Activated CD4-positive, alpha-beta memory T cell treated with anti-CD3 and anti-CD28 coated beads, Interleukin-2, amount 10 ng/mL, durations not matched to agents 7 days and 5 days (primary cell): Measurements from ENCODE around the gene FCGR3A. TPM values are rescaled to one million over a fixed set of nuclear protein-coding genes. Genes with fewer than 3 reads are reported as not detected.
A peak's percentile ranks its signal among the peaks of the same experiment; 100 is the strongest.
"Not testable (repeated sequence)": the region's sequence is repeated elsewhere in the genome, so short reads cannot be mapped to it uniquely, and the experiment has no call there.

Experiments used
- CTCF ChIA-PET: fragments of 350-600 bp; sonication (Branson Sonifier 250); formaldehyde crosslinking; loops from one replicate; lab custom pipeline; 2021; ENCODE audit warnings: antibody characterized with exemption, inconsistent platforms; lab: Charles Lee
- POLR2A ChIA-PET: fragments of 350-600 bp; sonication (Branson Sonifier 250); formaldehyde crosslinking; loops from one replicate; lab custom pipeline; 2021; ENCODE audit warnings: antibody characterized with exemption; lab: Charles Lee
- DNase-seq: peaks from one replicate; pipeline ENCODE4 v3.0.0-alpha.2; 2020
- H3K27ac Mint-ChIP-seq: one replicate; pipeline ENCODE4 v1.8.0; 2021; ENCODE audit warnings: mild to moderate bottlenecking, mixed read lengths
- H3K27me3 Mint-ChIP-seq: one replicate; pipeline ENCODE4 v1.8.0; 2021; ENCODE audit warnings: mixed read lengths
- H3K36me3 Mint-ChIP-seq: one replicate; pipeline ENCODE4 v1.8.0; 2021; ENCODE audit warnings: low read depth, mixed read lengths
- H3K4me1 Mint-ChIP-seq: one replicate; pipeline ENCODE4 v1.8.0; 2021; ENCODE audit warnings: mixed read lengths
- H3K4me3 Mint-ChIP-seq: one replicate; pipeline ENCODE4 v1.8.0; 2021; ENCODE audit warnings: mild to moderate bottlenecking, mixed read lengths
- H3K9me3 Mint-ChIP-seq: one replicate; pipeline ENCODE4 v1.8.0; 2021; ENCODE audit warnings: mixed read lengths
- total RNA-seq, 2 experiments: library from RNA; stranded (reverse); gene quantifications; one replicate each; pipeline ENCODE4 v1.2.3, GENCODE V29; 2021

Gene FCGR3A
- total RNA-seq, 2 experiments from 2014 or later = 0.18 to 0.53 TPM

DNA sequence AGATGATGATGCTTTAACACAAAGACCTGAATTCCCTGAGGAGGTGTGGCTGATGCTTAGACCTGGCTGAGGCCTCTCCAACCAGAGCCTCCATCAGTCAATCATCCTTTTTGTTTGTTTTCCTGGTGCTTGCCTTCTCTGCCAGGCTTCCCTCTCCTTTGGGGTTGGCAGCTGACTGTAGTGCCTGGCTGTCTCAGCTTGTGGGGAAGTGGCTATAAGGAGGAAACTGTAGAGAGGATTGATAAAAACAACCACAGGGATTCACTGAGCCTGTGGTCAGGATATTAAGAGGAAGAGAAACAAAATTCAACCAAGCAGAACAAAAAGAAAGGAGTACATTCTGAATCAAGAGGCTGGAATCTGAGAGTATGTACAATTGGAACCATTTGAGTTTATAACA, 27.1 kb upstream of the FCGR3A start:
- H3K27ac Mint-ChIP-seq, H3K4me1 Mint-ChIP-seq, H3K4me3 Mint-ChIP-seq, CTCF ChIA-PET, DNase-seq, H3K27me3 Mint-ChIP-seq, H3K9me3 Mint-ChIP-seq, POLR2A ChIA-PET, H3K36me3 Mint-ChIP-seq: not testable (repeated sequence)

DNA sequence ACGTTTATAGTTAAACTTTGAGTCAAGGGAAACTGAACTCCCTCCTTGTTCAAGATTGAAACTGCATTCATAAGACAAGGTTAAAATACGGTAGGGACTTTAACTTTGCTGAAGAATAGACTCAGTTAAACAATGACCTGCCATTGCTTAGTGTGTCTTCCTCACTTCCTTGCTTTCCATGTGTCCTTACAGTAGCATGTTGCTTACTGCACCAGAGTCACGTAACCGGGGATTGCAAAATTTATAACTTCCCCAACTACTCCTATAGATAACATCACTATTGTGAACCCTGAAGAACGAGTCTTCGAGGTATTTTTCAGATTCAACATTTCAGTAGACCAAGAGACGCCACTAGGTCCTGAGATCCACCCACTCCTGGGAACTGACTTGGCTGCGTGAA, 22.1 kb upstream of the FCGR3A start:
- H3K4me3 Mint-ChIP-seq, CTCF ChIA-PET, H3K27ac Mint-ChIP-seq, H3K36me3 Mint-ChIP-seq, H3K9me3 Mint-ChIP-seq, POLR2A ChIA-PET, H3K4me1 Mint-ChIP-seq, DNase-seq: not testable (repeated sequence)
- H3K27me3 Mint-ChIP-seq = peaks cover 12% of the 10 kb centered on the region

DNA sequence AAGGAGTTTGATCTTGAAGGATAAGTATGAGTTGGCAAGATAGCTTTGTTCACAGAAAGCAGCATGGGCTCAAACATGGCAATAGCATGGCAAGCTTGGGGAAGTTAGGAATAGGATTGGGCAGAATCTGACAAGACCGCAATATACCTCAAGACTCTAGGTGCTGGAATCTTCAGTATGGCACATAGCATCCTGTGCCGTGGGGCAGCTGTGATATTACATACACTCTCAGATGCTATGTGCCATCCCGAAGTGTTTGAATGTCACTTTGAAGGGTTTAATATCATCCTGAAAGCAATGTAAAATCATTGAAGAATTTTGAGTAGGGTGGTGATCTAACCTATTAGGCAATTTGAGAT, 17.0 kb upstream of the FCGR3A start:
- H3K4me1 Mint-ChIP-seq, H3K36me3 Mint-ChIP-seq, H3K4me3 Mint-ChIP-seq, POLR2A ChIA-PET, H3K27ac Mint-ChIP-seq, DNase-seq, H3K9me3 Mint-ChIP-seq: not testable (repeated sequence)
- CTCF ChIA-PET = interaction anchor here (1.9 kb wide), 1 partner anchor 173 kb away, joined by 7 read pairs; no protein-coding TSS in a partner anchor
- peaks cover 20% of the 10 kb centered on the region for H3K27me3 Mint-ChIP-seq

DNA sequence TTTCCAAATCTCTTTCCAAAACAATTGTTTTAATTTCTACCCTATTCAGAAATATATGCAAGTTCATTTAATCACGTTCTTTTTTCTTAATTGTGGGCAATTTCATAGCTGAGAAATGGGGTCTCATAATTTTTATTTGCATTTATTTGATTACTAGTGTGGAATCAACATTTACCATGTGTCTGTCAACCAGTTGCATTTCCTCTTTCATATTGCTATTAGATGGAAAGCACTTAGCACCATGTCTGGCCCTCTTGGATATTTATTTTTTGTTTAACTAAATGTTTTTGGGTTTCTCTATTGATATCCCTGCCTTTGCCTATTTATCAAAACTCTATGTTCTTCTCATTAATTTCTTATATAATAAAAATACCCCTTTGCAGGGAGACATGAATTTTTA, 13.9 kb upstream of the FCGR3A start:
- H3K27ac Mint-ChIP-seq, H3K9me3 Mint-ChIP-seq, CTCF ChIA-PET, DNase-seq, POLR2A ChIA-PET, H3K36me3 Mint-ChIP-seq, H3K4me3 Mint-ChIP-seq: not testable (repeated sequence)
- Mint-ChIP-seq H3K27me3 (peaks cover 10% of the 10 kb centered on the region), H3K4me1 (peaks cover 18% of the 10 kb centered on the region)

DNA sequence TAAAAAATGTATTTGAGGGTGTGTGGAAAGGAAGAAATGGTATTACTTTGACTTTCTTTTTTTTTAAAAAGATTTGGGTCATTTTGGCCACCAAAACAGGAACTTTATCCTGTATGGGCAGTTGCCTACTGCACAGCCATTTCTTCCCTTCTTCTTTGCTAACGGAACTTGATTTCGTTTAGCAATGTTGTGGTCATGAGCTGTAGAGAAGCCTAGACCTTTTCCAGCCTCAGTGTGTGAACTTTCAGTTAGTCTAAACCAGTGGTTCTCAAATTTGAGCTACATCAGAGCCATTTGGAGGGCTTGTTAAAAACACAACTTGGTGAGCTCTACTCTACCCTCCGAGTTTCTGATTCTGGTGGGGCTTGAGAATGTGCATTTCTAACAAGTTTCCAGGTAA, 12.8 kb upstream of the FCGR3A start:
- H3K4me3 Mint-ChIP-seq, H3K9me3 Mint-ChIP-seq, CTCF ChIA-PET, H3K36me3 Mint-ChIP-seq, POLR2A ChIA-PET, DNase-seq, H3K27ac Mint-ChIP-seq: not testable (repeated sequence)
- Mint-ChIP-seq H3K4me1 (peaks cover 18% of the 10 kb centered on the region), H3K27me3 (peaks cover 10% of the 10 kb centered on the region)

DNA sequence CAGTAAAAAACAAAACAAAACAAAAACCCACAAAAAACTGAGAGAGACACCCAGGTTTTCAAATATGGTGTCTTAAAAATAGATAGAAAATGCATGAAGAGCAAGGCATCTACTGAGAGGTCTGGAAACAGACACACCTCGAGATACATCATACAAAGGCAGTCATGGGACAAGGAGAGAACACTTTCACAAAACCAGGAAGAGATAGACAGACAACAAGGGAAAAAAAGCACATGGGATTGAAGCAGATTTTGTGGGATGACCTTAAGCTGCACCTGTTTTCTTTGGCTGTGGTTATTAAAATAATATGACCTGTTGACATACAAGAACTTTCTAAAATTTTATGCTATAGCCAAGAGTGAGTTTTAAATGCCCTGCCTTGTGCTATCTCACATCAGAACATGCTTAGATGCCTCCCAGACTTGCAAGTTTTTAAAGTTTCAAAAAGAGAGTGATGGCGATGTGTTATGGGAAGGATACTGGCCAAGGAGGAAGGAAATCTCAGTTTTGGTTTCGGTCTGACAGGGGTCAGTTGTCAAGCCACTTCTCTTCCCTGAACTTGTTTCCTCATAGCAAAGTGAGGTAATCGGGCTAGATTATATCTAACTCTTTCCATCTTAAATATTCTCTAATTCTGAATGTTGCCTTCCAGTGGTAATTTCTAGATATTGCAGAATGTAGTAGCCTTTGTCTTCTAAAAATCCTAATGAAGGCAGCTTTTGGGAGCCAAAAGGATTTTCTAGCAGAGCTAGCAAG, 11.5 kb upstream of the FCGR3A start:
- CTCF ChIA-PET = not testable (repeated sequence)

DNA sequence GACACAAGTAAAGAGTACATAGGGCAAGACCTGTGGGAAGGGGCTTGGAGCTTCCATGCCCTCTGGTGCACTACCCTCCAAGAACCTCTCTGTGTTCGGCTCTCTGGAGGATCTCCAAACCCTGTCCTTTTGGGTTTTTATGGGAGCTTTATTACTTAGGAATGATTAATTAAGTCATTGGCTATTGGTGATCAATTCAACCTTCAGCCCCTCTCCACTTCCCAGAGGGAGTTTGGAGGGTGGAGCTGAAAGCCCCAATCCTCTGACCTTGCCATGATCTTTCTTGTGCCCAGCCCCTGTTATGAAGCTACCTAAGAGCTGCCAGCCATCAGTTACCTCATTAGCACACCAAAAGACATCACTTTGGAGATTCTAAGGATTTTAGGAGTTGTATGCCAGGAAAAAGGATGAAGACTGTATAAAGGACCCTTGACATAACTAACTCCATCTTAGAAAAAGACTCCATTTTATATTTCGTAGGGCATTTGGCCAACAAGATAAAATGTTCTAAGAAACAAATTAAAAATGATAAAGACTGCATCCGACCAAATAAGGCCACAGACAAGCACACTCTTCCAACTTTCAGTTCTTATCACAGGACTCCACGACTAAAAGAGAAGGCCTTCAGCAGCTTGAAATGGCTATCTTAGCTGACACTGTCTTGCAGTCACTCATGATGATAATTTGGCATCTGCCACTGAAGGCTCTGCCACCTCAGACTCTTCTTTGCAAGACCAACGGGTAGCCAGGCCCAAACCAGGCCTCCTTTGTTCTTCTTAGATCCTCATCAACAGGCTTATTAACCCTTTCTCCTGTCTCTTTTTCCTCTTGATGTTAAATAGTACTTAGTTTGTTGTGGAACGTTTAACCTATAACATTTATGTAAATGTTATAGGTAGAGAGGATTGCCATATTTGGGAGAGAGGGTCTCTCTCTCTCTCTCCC, 8.2 kb upstream of the FCGR3A start:
- CTCF ChIA-PET, H3K27me3 Mint-ChIP-seq, POLR2A ChIA-PET, H3K4me3 Mint-ChIP-seq, DNase-seq, H3K36me3 Mint-ChIP-seq, H3K27ac Mint-ChIP-seq, H3K9me3 Mint-ChIP-seq: not testable (repeated sequence)
- peaks cover 33% of the 10 kb centered on the region for H3K4me1 Mint-ChIP-seq

More for the DNA sequence above, 11.5 kb upstream of the FCGR3A start:
- Mint-ChIP-seq H3K4me1 (peaks cover 15% of the 10 kb centered on the region), H3K4me3 (peak overlapping the region; percentile 43), H3K27ac (peak overlapping the region; percentile 67)
- H3K9me3 Mint-ChIP-seq, H3K27me3 Mint-ChIP-seq, H3K36me3 Mint-ChIP-seq, POLR2A ChIA-PET, DNase-seq: not testable (repeated sequence)

DNA sequence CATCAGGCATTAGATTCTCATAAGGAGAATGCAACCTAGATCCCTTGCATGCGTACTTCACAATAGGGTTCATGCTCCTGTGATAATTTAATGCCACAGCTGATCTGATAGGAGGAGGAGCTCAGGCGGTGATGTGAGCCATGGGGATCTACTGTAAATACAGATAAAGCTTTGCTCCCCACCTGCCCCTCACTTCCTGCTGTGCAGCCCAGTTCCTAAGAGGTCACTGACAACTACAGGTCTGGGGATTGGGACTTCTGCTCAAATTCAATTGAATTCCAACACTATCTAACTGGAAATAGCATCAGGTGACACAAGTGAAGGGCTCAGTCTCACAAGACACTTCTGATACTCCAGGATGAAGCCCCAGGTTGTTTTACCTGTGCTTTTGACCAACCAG, 7.4 kb upstream of the FCGR3A start:
- H3K36me3 Mint-ChIP-seq, POLR2A ChIA-PET, H3K4me3 Mint-ChIP-seq, DNase-seq, H3K9me3 Mint-ChIP-seq, H3K27ac Mint-ChIP-seq, CTCF ChIA-PET, H3K27me3 Mint-ChIP-seq: not testable (repeated sequence)
- peaks cover 31% of the 10 kb centered on the region for H3K4me1 Mint-ChIP-seq

DNA sequence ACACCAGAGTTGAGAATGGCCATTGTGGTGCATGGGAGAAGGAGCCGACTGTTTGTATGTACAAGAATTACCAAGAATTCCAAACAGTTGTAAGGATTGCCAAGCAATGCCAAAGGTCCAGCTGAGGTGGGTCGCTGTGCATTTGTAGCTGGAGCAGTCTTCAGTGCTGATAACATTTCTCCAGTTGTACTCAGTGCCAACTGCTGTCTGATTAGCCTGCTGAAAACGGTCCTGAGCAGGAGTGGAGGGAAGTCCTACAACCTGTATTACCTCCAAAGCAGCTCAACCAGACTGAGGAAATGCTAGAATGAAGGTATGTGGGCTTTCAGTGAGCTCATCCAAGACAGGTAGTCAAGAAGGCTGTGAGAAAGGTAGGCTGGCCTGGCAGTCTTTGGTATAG, 6.5 kb upstream of the FCGR3A start:
- Mint-ChIP-seq H3K27ac (peak overlapping the region; percentile 65), H3K36me3 (peaks cover 11% of the 10 kb centered on the region), H3K4me1 (peaks cover 28% of the 10 kb centered on the region)
- H3K27me3 Mint-ChIP-seq, H3K9me3 Mint-ChIP-seq, DNase-seq, H3K4me3 Mint-ChIP-seq: not testable (repeated sequence)
- ChIA-PET POLR2A (interaction anchor here (1.1 kb wide), 1 partner anchor 17 kb away, joined by 3 read pairs; no protein-coding TSS in a partner anchor), CTCF (interaction anchor here (0.6 kb wide), 1 partner anchor 133 kb away, joined by 3 read pairs; no protein-coding TSS in a partner anchor)

DNA sequence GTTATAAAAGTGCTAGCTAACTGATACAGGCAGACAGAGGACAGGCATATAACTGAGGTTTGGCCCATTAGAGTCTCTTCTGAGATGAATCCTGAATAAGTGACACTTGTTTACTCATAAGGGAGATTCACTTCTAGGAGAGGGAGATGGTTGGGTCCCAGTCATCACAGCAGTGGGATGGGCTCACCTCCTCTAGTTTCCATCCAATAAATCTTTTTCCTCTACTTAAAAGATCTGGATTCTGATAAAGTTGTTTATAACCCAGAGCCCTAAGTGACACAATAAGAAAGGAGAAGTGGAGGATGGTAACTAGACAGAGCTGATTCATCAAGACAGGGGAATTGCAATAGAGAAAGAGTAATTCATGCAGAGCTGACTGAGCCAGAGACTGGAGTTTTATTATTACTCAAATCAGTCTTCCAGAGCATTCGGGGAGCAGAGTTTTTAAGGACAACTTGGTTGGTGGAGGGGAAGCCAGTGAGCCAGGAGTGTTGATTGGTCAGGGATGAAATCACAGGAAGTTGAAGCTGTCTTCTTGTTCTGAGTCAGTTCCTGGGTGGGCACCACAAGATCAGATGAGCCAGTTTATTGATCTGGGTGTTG, 5.3 kb upstream of the FCGR3A start:
- peak; percentile 41 for DNase-seq
- H3K27me3 Mint-ChIP-seq, H3K9me3 Mint-ChIP-seq, CTCF ChIA-PET: not testable (repeated sequence)
- H3K4me1 Mint-ChIP-seq = peaks cover 26% of the 10 kb centered on the region
- H3K36me3 Mint-ChIP-seq = peaks cover 14% of the 10 kb centered on the region
- POLR2A ChIA-PET = interaction anchor here (0.7 kb wide), 1 partner anchor 1357 kb away, joined by 3 read pairs; no protein-coding TSS in a partner anchor
- H3K27ac Mint-ChIP-seq = peak overlapping the region; percentile 84
- H3K4me3 Mint-ChIP-seq = peak overlapping the region; percentile 23

DNA sequence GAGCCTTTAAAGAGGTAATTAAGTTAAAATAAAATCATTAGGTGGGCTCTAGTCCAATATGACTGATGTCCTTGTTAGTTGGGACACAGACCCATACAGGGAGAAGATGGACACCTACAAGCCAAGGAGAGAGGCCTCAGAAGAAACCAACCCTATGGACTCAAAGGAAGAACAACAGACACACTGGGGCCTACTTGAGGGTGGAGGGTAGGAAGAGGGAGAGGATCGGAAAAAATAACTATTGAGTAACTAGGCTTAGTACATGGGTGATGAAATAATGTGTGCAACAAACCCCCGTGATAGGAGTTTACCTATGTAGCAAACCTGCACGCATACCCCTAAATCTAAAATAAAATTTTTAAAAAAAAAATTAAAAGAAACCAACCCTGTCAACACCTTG, 4.7 kb upstream of the FCGR3A start:
- DNase-seq, H3K9me3 Mint-ChIP-seq, CTCF ChIA-PET, H3K27me3 Mint-ChIP-seq, H3K4me3 Mint-ChIP-seq: not testable (repeated sequence)
- POLR2A ChIA-PET = interaction anchor here (0.7 kb wide), 1 partner anchor 1357 kb away, joined by 3 read pairs; no protein-coding TSS in a partner anchor
- peaks cover 14% of the 10 kb centered on the region for H3K36me3 Mint-ChIP-seq
- H3K27ac Mint-ChIP-seq = peak overlapping the region; percentile 84
- peaks cover 32% of the 10 kb centered on the region for H3K4me1 Mint-ChIP-seq

DNA sequence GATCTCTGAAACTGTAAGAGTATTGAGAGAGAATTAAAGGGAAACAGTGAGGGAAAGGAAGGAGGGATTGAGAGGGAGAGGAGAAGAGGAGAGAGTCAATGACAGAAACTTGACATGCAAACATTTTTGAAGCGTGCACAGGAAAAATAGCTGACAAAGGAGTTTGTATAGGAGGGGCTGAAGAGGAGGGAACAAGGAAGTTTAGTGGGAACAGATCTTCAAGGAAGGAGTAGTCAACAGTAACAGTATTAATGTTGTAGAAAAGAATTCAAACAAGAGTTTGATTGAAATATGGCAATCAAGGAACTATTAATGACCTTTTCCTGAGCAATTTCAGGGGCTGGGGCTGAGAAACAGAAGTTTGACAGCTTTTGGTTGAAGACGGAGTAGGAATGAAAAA, 4.0 kb upstream of the FCGR3A start:
- H3K4me3 Mint-ChIP-seq, CTCF ChIA-PET, POLR2A ChIA-PET, H3K9me3 Mint-ChIP-seq, H3K27me3 Mint-ChIP-seq, DNase-seq: not testable (repeated sequence)
- Mint-ChIP-seq H3K4me1 (peaks cover 32% of the 10 kb centered on the region), H3K36me3 (peaks cover 14% of the 10 kb centered on the region), H3K27ac (peak overlapping the region; percentile 26)

DNA sequence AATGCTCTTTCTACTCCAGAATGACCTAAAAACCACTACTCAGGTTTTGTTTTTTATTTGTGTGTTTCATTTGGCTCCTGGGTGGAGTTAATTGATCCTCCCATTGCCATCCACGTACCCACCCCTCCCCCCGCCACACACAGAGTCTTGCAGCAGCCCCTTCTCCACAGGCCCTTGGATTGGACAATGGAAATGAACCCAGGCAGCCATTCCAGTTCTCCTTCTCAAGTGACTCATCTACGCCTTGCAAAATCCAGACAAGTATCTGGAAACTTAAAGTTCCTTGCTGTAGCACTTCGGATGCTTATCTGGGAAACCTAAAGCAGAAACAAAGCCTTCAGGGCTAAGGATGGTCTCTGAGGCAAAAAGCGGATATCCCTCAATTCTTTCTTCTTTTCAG, 1.3 kb upstream of the FCGR3A start:
- Mint-ChIP-seq H3K36me3 (peaks cover 14% of the 10 kb centered on the region), H3K4me1 (peaks cover 36% of the 10 kb centered on the region)
- H3K4me3 Mint-ChIP-seq, H3K9me3 Mint-ChIP-seq, DNase-seq, H3K27me3 Mint-ChIP-seq, POLR2A ChIA-PET, CTCF ChIA-PET, H3K27ac Mint-ChIP-seq: not testable (repeated sequence)
